GM21390 (cell line): ENCODE data around the gene ZNF629.

Experiments used
- ATAC-seq: cut with Tn5 transposase; IDR thresholded peaks from one replicate; pipeline ENCODE4 v1.9.1; 2021; ENCODE audit not compliant: unreplicated experiment

ZNF629 gene

GRCh38 chr16:30786115-30786935 lies 680 bp downstream of the ZNF629 start:
- no peak for ATAC-seq

GRCh38 chr16:30785126-30786106 lies 1.6 kb downstream of the ZNF629 start:
- no peak for ATAC-seq

- ATAC-seq, result no peak
Measured at GRCh38 chr16:30784215-30784614, 2.8 kb downstream of the ZNF629 start.

- ATAC-seq, result no peak
Measured at GRCh38 chr16:30783280-30784109, 3.5 kb downstream of the ZNF629 start.

GRCh38 chr16:30782486-30783279 lies 4.3 kb downstream of the ZNF629 start:
- no peak for ATAC-seq

- no peak for ATAC-seq
Measured at GRCh38 chr16:30780549-30780948, 6.5 kb downstream of the ZNF629 start.

- no peak for ATAC-seq
Measured at GRCh38 chr16:30780021-30780420, 7.0 kb downstream of the ZNF629 start.

GRCh38 chr16:30779596-30779995 lies 7.4 kb downstream of the ZNF629 start:
- ATAC-seq, result no peak

- ATAC-seq, result no peak
Measured at GRCh38 chr16:30778549-30779244, 8.3 kb downstream of the ZNF629 start.

- ATAC-seq, result no peak
Measured at GRCh38 chr16:30777591-30778297, 9.3 kb downstream of the ZNF629 start.

GRCh38 chr16:30775392-30776188 lies 11.4 kb downstream of the ZNF629 start:
- peak; percentile 52 for ATAC-seq

GRCh38 chr16:30775131-30775391 lies 11.9 kb downstream of the ZNF629 start:
- ATAC-seq, result no peak

- no peak for ATAC-seq
Measured at GRCh38 chr16:30774367-30775130, 12.5 kb downstream of the ZNF629 start.

GRCh38 chr16:30773826-30774225 lies 13.2 kb downstream of the ZNF629 start:
- ATAC-seq, result no peak

- no peak for ATAC-seq
Measured at GRCh38 chr16:30771726-30772125, 15.3 kb downstream of the ZNF629 start.

GRCh38 chr16:30769379-30770089 lies 17.5 kb downstream of the ZNF629 start:
- no peak for ATAC-seq

- no peak for ATAC-seq
Measured at GRCh38 chr16:30768583-30769181, 18.3 kb downstream of the ZNF629 start.
